Stimulated activated CD4-positive, alpha-beta T cell treated with anti-CD3 and anti-CD28 coated beads, Interleukin-2, amount 100 ng/mL, for 24 hours (primary cell): Measurements from ENCODE around the gene TMC1.
"Not testable (repeated sequence)": the region's sequence is repeated elsewhere in the genome, so short reads cannot be mapped to it uniquely, and the experiment has no call there.

Experiments
- DNase-seq, 2 donors: peaks; one replicate each; pipeline ENCODE4 v3.0.0-alpha.2; 2020

TMC1 gene

GRCh38 chr9:72779614-72780013, 258.2 kb downstream of the TMC1 start:
- no peak for DNase-seq

- no peak for DNase-seq
Observed at GRCh38 chr9:72786948-72787347, 265.5 kb downstream of the TMC1 start.

- no peak for DNase-seq
Observed at GRCh38 chr9:72788966-72789735, 267.7 kb downstream of the TMC1 start.

- no peak for DNase-seq
Observed at GRCh38 chr9:72789885-72790284, 268.5 kb downstream of the TMC1 start.

- no peak for DNase-seq
Observed at GRCh38 chr9:72790989-72791388, 269.6 kb downstream of the TMC1 start.

- no peak for DNase-seq
Observed at GRCh38 chr9:72791436-72791835, 270.0 kb downstream of the TMC1 start.

- DNase-seq = no peak
Observed at GRCh38 chr9:72794946-72795345, 273.5 kb downstream of the TMC1 start.

GRCh38 chr9:72800328-72800994, 279.1 kb downstream of the TMC1 start:
- no peak for DNase-seq

GRCh38 chr9:72805238-72805637, 283.8 kb downstream of the TMC1 start:
- DNase-seq = no peak

- not testable (repeated sequence) for DNase-seq
Observed at GRCh38 chr9:72806313-72806809, 285.0 kb downstream of the TMC1 start.

GRCh38 chr9:72807765-72808445, 286.5 kb downstream of the TMC1 start:
- no peak for DNase-seq

- DNase-seq = no peak
Observed at GRCh38 chr9:72808446-72808768, 287.0 kb downstream of the TMC1 start.

- DNase-seq = no peak
Observed at GRCh38 chr9:72809586-72809985, 288.2 kb downstream of the TMC1 start.

- DNase-seq = no peak
Observed at GRCh38 chr9:72812559-72813111, 291.2 kb downstream of the TMC1 start.

- no peak for DNase-seq
Observed at GRCh38 chr9:72813544-72813943, 292.1 kb downstream of the TMC1 start.

- DNase-seq = no peak
Observed at GRCh38 chr9:72814083-72814597, 292.7 kb downstream of the TMC1 start.

GRCh38 chr9:72816666-72817065, 295.3 kb downstream of the TMC1 start:
- DNase-seq = no peak

GRCh38 chr9:72817413-72817812, 296.0 kb downstream of the TMC1 start:
- DNase-seq = no peak

- no peak for DNase-seq
Observed at GRCh38 chr9:72818385-72818784, 297.0 kb downstream of the TMC1 start.

- no peak for DNase-seq
Observed at GRCh38 chr9:72823971-72824370, 302.6 kb downstream of the TMC1 start.

GRCh38 chr9:72826996-72827949, 305.9 kb downstream of the TMC1 start:
- DNase-seq = no peak
